PC-3 (cell line): ENCODE measurements around the gene CHRNA4. TPM values are rescaled to one million over a fixed set of nuclear protein-coding genes. Genes with fewer than 3 reads are reported as not detected.

Source experiments
- ATAC-seq: fragments of 200-7000 bp; cut with Tn5 transposase; 2 replicates; pipeline ENCODE4 v1.9.1; 2020; ENCODE audit warnings: mild to moderate bottlenecking, moderate library complexity
- BruUV-seq: library from RNA; stranded (reverse); fragments of 400-500 nt; replicated peaks from 2 replicates; lab custom pipeline; 2021; lab: Mats Ljungman, UMichigan
- CTCF ChIA-PET: fragments of 300-600 bp; sonication (Branson Sonifier 250); formaldehyde crosslinking; loops from one replicate; lab custom pipeline; 2022; ENCODE audit warnings: antibody characterized with exemption; lab: Charles Lee
- POLR2A ChIA-PET: fragments of 300-600 bp; sonication (Branson Sonifier 250); formaldehyde crosslinking; loops from one replicate; lab custom pipeline; 2022; ENCODE audit warnings: antibody characterized with exemption; ENCODE audit not compliant: unreplicated experiment; lab: Charles Lee
- DNase-seq: peaks from one replicate; pipeline ENCODE4 v3.0.0-alpha.2; 2015
- H2AFZ ChIP-seq: fragments of 300-600 bp; sonication (generic); 2 replicates; pipeline ENCODE4 v1.6.0; 2016; ENCODE audit warnings: antibody characterized with exemption, low read length
- H3F3A ChIP-seq: fragments of 300-600 bp; sonication (generic); one replicate; pipeline ENCODE4 v1.6.0; 2017; ENCODE audit warnings: antibody characterized with exemption, low read length, control low read depth, mild to moderate bottlenecking; ENCODE audit not compliant: unreplicated experiment
- H3K27ac ChIP-seq: fragments of 300-600 bp; sonication (generic); 2 replicates; pipeline ENCODE4 v1.5.1; 2016; ENCODE audit warnings: mild to moderate bottlenecking, low read length
- H3K27me3 ChIP-seq: fragments of 300-600 bp; sonication (generic); 2 replicates; pipeline ENCODE4 v1.6.1; 2016; ENCODE audit warnings: low read length, mixed read lengths
- H3K36me3 ChIP-seq: fragments of 300-600 bp; sonication (generic); 2 replicates; pipeline ENCODE4 v1.6.1; 2016; ENCODE audit warnings: low read depth, mixed run types, low read length, mixed read lengths
- H3K4me1 ChIP-seq: fragments of 300-600 bp; sonication (generic); 2 replicates; pipeline ENCODE4 v1.5.1; 2016; ENCODE audit warnings: low read length; ENCODE audit not compliant: insufficient read depth
- H3K4me2 ChIP-seq: fragments of 300-600 bp; sonication (generic); 2 replicates; pipeline ENCODE4 v1.6.0; 2016; ENCODE audit warnings: low read length
- H3K4me3 ChIP-seq: fragments of 300-600 bp; sonication (generic); 2 replicates; pipeline ENCODE4 v1.5.1; 2016; ENCODE audit warnings: mild to moderate bottlenecking, low read length, mixed read lengths
- H3K79me2 ChIP-seq: fragments of 300-600 bp; sonication (generic); 2 replicates; pipeline ENCODE4 v1.6.1; 2017; ENCODE audit warnings: low read length, mixed read lengths
- H3K9ac ChIP-seq: fragments of 300-600 bp; sonication (generic); 2 replicates; pipeline ENCODE4 v1.6.0; 2016; ENCODE audit warnings: mild to moderate bottlenecking, low read length
- H3K9me2 ChIP-seq: fragments of 300-600 bp; sonication (generic); replicated peaks from 2 replicates; pipeline ENCODE4 v1.6.1; 2016; ENCODE audit warnings: mixed run types, low read length, mixed read lengths
- H3K9me3 ChIP-seq: fragments of 300-600 bp; sonication (generic); 2 replicates; pipeline ENCODE4 v1.6.1; 2016; ENCODE audit warnings: low read length, mixed read lengths
- H4K20me1 ChIP-seq: fragments of 300-600 bp; sonication (generic); 2 replicates; pipeline ENCODE4 v1.6.1; 2016; ENCODE audit warnings: low read length, mixed read lengths
- EZH2 ChIP-seq: fragments of 300-600 bp; sonication (generic); IDR thresholded peaks from one replicate; pipeline ENCODE4 v1.6.1; 2017; ENCODE audit warnings: antibody characterized with exemption, mild to moderate bottlenecking, low read length; ENCODE audit not compliant: unreplicated experiment
- EZH2phosphoT487 ChIP-seq: fragments of 300-600 bp; sonication (generic); IDR thresholded peaks from 2 replicates; pipeline ENCODE4 v1.6.1; 2018; ENCODE audit warnings: mild to moderate bottlenecking, antibody characterized with exemption, low read length, borderline replicate concordance
- intact Hi-C: fragments of 100-400 bp; cut with micrococcal nuclease; formaldehyde crosslinking; loops from 2 replicates; pipeline ENCODE4 v1.9.0; 2023
- total RNA-seq: library from RNA; depleted of rRNA; stranded (reverse); fragments of >200 nt; gene quantifications from 2 replicates; pipeline ENCODE4 v1.2.3, GENCODE V29; 2014
- TF ChIP-seq, protein P1 (sequence below): fragments of 300-600 bp; sonication (generic); conservative IDR thresholded peaks from 2 replicates; pipeline ENCODE4 v1.5.1; 2017; ENCODE audit warnings: antibody characterized with exemption, low read depth, mild to moderate bottlenecking, low read length

CHRNA4 gene
- total RNA-seq, 1 experiment from 2014 or later, result not detected

DNA sequence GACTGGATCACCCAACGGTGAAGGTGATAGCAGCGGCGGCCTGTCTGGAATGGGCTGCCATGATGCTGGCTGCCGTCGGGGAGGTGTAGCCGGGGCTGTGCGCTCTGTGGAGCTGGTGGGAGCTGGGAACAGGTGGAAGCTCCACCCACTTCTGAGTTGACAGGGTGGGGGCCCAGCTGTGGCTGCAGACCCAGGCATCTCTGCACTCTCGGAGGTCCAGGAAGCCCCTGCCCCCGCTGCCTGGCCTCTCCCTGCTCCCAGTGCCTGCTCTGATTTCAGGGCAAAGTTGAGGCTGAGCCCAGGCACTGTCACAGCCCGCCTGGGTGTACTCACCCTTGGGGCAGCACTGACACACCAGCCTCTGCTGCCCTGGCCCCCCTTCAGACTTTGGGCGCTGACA lies 18.1 kb upstream of the CHRNA4 start:
- no peak overlapping the region for H3K4me3 ChIP-seq
- no peaks in the 10 kb centered on the region for H3K36me3 ChIP-seq
- no peak overlapping the region for H3K4me2 ChIP-seq
- H3K9me3 ChIP-seq, result no peaks in the 10 kb centered on the region
- ATAC-seq (no peak), DNase-seq (no peak)
- H3K27ac ChIP-seq, result no peak overlapping the region
- peaks cover 21% of the 10 kb centered on the region for H3K27me3 ChIP-seq
- intact Hi-C loops, result no loop called here
- no peaks in the 10 kb centered on the region for H4K20me1 ChIP-seq
- no peaks in the 10 kb centered on the region for H3K9me2 ChIP-seq
- H3K4me1 ChIP-seq, result no peaks in the 10 kb centered on the region
- H3K9ac ChIP-seq, result no peak overlapping the region
- TF ChIP-seq, protein P1, sequence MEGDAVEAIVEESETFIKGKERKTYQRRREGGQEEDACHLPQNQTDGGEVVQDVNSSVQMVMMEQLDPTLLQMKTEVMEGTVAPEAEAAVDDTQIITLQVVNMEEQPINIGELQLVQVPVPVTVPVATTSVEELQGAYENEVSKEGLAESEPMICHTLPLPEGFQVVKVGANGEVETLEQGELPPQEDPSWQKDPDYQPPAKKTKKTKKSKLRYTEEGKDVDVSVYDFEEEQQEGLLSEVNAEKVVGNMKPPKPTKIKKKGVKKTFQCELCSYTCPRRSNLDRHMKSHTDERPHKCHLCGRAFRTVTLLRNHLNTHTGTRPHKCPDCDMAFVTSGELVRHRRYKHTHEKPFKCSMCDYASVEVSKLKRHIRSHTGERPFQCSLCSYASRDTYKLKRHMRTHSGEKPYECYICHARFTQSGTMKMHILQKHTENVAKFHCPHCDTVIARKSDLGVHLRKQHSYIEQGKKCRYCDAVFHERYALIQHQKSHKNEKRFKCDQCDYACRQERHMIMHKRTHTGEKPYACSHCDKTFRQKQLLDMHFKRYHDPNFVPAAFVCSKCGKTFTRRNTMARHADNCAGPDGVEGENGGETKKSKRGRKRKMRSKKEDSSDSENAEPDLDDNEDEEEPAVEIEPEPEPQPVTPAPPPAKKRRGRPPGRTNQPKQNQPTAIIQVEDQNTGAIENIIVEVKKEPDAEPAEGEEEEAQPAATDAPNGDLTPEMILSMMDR, result no peak
- no peak for TF ChIP-seq EZH2phosphoT487
- TF ChIP-seq EZH2, result no peak
- H3K79me2 ChIP-seq, result no peaks in the 10 kb centered on the region
- POLR2A ChIA-PET, result no interaction called here
- CTCF ChIA-PET, result no interaction called here
- H2AFZ ChIP-seq, result no peak overlapping the region
- no peaks in the 10 kb centered on the region for H3F3A ChIP-seq
- no TSS peak for BruUV-seq

DNA sequence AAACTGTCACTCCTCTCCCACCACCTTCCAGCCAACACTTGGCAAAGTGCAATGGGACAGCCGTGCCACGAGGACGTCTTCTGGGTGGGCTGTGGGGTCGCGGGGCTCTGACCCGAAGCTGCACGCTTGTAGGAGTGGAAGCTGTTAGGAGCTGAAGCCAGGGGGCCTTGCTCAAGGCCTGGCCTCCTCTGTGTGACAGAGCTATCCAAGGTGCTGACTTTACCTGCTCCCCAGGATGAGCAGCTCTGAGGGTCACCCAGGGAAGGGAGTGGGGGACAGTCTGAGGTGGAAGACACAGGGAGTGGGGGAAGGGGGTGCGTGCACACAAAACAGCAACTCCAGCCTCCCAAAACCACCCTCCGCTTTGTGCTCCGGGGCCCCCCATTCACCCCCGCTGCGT lies 17.5 kb upstream of the CHRNA4 start:
- H3K36me3 ChIP-seq, result no peaks in the 10 kb centered on the region
- no peak overlapping the region for H3K4me2 ChIP-seq
- POLR2A ChIA-PET, result no interaction called here
- intact Hi-C loops, result no loop called here
- no peaks in the 10 kb centered on the region for H3K4me1 ChIP-seq
- no peaks in the 10 kb centered on the region for H3F3A ChIP-seq
- BruUV-seq, result no TSS peak
- no peak for ATAC-seq
- peaks cover 22% of the 10 kb centered on the region for H3K27me3 ChIP-seq
- no peak for TF ChIP-seq EZH2
- H3K4me3 ChIP-seq, result no peak overlapping the region
- CTCF ChIA-PET, result no interaction called here
- no peaks in the 10 kb centered on the region for H3K79me2 ChIP-seq
- no peak for DNase-seq
- no peaks in the 10 kb centered on the region for H4K20me1 ChIP-seq
- no peak overlapping the region for H3K9ac ChIP-seq
- H3K27ac ChIP-seq, result no peak overlapping the region
- no peak overlapping the region for H2AFZ ChIP-seq
- H3K9me3 ChIP-seq, result no peaks in the 10 kb centered on the region
- H3K9me2 ChIP-seq, result no peaks in the 10 kb centered on the region

DNA sequence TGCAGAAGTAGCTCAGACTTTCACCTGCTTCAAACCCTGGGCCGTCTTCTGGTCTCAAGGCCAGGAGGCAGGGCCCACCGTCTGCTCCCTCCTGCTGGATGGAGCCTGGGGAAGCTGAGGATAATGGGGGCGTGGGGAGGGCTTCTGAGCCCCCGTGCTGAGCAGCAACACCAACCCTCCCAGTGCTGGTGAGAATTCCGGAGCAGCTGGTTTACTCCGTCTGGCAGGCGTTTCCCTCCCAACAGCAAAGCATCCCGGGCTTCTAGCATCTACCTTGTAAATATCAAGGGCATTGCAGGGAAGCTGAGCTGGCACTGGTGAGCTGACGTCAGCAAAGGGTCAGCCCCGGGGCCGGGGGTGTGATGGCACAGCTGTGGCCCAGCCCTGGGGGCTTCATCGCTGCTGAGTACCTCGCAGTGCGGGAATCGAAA lies 16.8 kb upstream of the CHRNA4 start:
- TF ChIP-seq, protein P1, result no peak
- no peak for TF ChIP-seq EZH2phosphoT487
- TF ChIP-seq EZH2, result no peak
- Histone ChIP-seq H3K27me3 (peaks cover 22% of the 10 kb centered on the region), H3K4me2 (no peak overlapping the region), H3K79me2 (no peaks in the 10 kb centered on the region), H3K9ac (no peak overlapping the region), H2AFZ (no peak overlapping the region), H3K36me3 (no peaks in the 10 kb centered on the region), H4K20me1 (no peaks in the 10 kb centered on the region), H3K4me1 (no peaks in the 10 kb centered on the region), H3K9me2 (no peaks in the 10 kb centered on the region), H3F3A (no peaks in the 10 kb centered on the region), H3K4me3 (no peak overlapping the region), H3K9me3 (no peaks in the 10 kb centered on the region), H3K27ac (no peak overlapping the region)
- DNase-seq (no peak), ATAC-seq (no peak)
- CTCF ChIA-PET, result no interaction called here
- POLR2A ChIA-PET, result no interaction called here
- intact Hi-C loops, result no loop called here
- BruUV-seq, result no TSS peak
